Kidney epithelial cell (primary cell): ENCODE data around the gene GNPNAT1. TPM values are rescaled to one million over a fixed set of nuclear protein-coding genes. Genes with fewer than 3 reads are reported as not detected.

Experiments
- DNase-seq: peaks from one replicate; pipeline ENCODE4 v3.0.0-alpha.2; 2010; ENCODE audit warnings: low read depth
- H3K27me3 ChIP-seq: 2 replicates; pipeline ENCODE4 v1.6.0; 2011; ENCODE audit warnings: low read length; ENCODE audit not compliant: control insufficient read depth, insufficient read depth
- H3K36me3 ChIP-seq: 2 replicates; pipeline ENCODE4 v1.5.1; 2011; ENCODE audit warnings: low read length; ENCODE audit not compliant: control insufficient read depth, insufficient read depth
- H3K4me3 ChIP-seq: 2 replicates; pipeline ENCODE4 v1.5.1; 2011; ENCODE audit warnings: low read depth, mild to moderate bottlenecking, control low read depth, low read length
- CTCF ChIP-seq: IDR thresholded peaks from 2 replicates; pipeline ENCODE4 v1.5.1; 2011; ENCODE audit warnings: mild to moderate bottlenecking, moderate library complexity, low read length, control low read depth, inconsistent platforms; ENCODE audit not compliant: insufficient read depth, poor library complexity, severe bottlenecking
- total RNA-seq: library from RNA; depleted of rRNA; stranded (reverse); fragments of >200 nt; gene quantifications from 2 replicates; pipeline ENCODE4 v1.2.3, GENCODE V29; 2015

Gene GNPNAT1
- 38.0 and 41.3 TPM in 2 replicates for total RNA-seq

GRCh38 chr14:52791223-52792096 is at the start of gene GNPNAT1:
GNPNAT1 (minus strand) TSS chr14:52791607; CDS start chr14:52784650, 6,957 bp downstream.
- peak; percentile 65 for DNase-seq
- no peaks in the 10 kb centered on the region for H3K36me3 ChIP-seq
- no peaks in the 10 kb centered on the region for H3K27me3 ChIP-seq
- peak within 1 kb of the TSS; percentile 54 for H3K4me3 ChIP-seq
- no peak for TF ChIP-seq CTCF

- DNase-seq: no peak
- Histone ChIP-seq H3K36me3 (no peaks in the 10 kb centered on the region), H3K27me3 (no peaks in the 10 kb centered on the region), H3K4me3 (no peak overlapping the region)
- no peak for TF ChIP-seq CTCF
Observed at GRCh38 chr14:52840877-52841276, 49.5 kb upstream of the GNPNAT1 start.

GRCh38 chr14:52837451-52837850 is 46.0 kb upstream of the GNPNAT1 start:
- Histone ChIP-seq H3K36me3 (no peaks in the 10 kb centered on the region), H3K4me3 (no peak overlapping the region), H3K27me3 (no peaks in the 10 kb centered on the region)
- no peak for DNase-seq
- TF ChIP-seq CTCF: no peak

- Histone ChIP-seq H3K27me3 (no peaks in the 10 kb centered on the region), H3K4me3 (no peak overlapping the region), H3K36me3 (no peaks in the 10 kb centered on the region)
- TF ChIP-seq CTCF: no peak
- no peak for DNase-seq
Observed at GRCh38 chr14:52836063-52836462, 44.7 kb upstream of the GNPNAT1 start.

- Histone ChIP-seq H3K4me3 (no peak overlapping the region), H3K27me3 (no peaks in the 10 kb centered on the region), H3K36me3 (no peaks in the 10 kb centered on the region)
- no peak for DNase-seq
- TF ChIP-seq CTCF: no peak
Observed at GRCh38 chr14:52835122-52835903, 43.9 kb upstream of the GNPNAT1 start.
